Effector CD4-positive, alpha-beta T cell (primary cell): ENCODE data around the gene ZMIZ2.
"Not testable (repeated sequence)": the region's sequence is repeated elsewhere in the genome, so short reads cannot be mapped to it uniquely, and the experiment has no call there.

Source experiments
- DNase-seq: peaks from one replicate; pipeline ENCODE4 v3.0.0-alpha.2; 2020
- total RNA-seq: gene quantifications from one replicate; lab custom pipeline; 2026; lab: John Stamatoyannopoulos, UW

Gene ZMIZ2, protein sequence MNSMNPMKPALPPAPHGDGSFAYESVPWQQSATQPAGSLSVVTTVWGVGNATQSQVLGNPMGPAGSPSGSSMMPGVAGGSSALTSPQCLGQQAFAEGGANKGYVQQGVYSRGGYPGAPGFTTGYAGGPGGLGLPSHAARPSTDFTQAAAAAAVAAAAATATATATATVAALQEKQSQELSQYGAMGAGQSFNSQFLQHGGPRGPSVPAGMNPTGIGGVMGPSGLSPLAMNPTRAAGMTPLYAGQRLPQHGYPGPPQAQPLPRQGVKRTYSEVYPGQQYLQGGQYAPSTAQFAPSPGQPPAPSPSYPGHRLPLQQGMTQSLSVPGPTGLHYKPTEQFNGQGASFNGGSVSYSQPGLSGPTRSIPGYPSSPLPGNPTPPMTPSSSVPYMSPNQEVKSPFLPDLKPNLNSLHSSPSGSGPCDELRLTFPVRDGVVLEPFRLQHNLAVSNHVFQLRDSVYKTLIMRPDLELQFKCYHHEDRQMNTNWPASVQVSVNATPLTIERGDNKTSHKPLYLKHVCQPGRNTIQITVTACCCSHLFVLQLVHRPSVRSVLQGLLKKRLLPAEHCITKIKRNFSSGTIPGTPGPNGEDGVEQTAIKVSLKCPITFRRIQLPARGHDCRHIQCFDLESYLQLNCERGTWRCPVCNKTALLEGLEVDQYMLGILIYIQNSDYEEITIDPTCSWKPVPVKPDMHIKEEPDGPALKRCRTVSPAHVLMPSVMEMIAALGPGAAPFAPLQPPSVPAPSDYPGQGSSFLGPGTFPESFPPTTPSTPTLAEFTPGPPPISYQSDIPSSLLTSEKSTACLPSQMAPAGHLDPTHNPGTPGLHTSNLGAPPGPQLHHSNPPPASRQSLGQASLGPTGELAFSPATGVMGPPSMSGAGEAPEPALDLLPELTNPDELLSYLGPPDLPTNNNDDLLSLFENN
- 97.2 reads per million, percentile 82 among the genes with 10 or more reads in this experiment for total RNA-seq

DNA sequence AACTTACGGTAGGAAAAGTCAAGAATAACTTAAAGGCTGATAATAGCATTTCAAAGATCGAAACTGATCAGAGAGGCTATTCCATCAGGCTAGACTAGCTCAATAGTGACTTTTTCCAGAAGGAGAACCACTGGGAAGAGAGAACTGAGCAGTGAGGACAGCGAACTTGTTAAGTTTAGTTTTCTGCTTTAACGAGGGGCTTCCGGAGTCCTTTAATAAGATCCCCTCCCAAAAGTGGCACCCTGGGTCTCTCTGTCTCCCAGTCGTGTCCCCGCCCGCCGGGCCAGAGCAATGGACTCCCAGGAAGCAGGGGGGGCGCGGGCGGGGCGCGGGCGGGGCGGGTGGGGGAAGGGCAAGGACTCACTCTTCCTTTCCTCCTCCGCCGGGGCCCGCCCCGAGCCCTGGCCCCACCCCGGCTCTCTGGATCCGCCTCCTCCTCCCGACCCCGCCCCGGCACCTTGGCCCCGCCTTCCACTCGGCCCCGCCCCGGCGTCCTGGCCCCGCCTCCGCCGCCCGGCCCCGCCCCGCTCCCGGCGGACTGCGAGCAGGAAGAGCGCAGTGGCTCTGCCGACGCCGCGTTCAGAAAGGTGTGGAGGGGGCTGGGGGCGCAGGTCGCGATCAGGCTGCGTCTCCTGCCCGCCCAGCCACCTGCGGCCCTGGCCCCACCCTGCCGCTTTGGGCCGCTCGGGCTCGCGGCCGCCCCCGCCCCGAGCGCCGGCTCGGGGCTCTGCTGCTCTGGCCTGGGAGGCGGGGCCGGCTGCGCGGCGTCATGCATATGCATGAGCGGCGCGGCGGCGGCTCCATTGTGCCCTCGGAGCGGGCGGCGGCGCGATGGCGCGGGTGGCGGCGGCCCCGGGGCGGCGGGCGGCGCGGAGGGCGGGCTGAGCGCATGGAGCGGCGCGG, at the start of gene ZMIZ2:
Gene ZMIZ2, plus strand, starts transcription at position 803 of the 903 bp plus-strand sequence. CDS start 7,403 bp downstream, outside the sequence.
- DNase-seq = peak; percentile 87

- not testable (repeated sequence) for DNase-seq
Measured at GRCh38 chr7:44699598-44699997, 49.0 kb upstream of the ZMIZ2 start.

DNA sequence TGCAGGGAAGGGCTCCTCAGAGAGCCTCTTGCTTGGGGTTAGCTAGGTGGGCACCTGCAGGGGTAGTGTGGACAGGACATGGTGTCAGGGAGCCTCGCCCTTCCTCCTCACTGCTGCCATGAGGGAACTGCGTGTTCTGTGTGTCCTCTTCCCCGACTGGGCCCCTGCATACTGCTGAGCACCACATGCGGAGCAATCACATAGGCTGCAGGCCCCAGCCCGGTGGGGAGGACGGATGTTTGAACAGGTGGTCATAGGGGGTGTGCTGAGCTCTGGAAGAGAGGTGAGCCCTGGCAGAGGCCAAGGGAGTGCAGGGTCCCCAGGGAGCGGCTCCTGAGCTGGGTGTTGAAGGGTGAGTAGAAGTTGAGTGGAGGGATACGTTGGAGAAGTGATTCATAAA, 48.3 kb upstream of the ZMIZ2 start:
- no peak for DNase-seq

DNA sequence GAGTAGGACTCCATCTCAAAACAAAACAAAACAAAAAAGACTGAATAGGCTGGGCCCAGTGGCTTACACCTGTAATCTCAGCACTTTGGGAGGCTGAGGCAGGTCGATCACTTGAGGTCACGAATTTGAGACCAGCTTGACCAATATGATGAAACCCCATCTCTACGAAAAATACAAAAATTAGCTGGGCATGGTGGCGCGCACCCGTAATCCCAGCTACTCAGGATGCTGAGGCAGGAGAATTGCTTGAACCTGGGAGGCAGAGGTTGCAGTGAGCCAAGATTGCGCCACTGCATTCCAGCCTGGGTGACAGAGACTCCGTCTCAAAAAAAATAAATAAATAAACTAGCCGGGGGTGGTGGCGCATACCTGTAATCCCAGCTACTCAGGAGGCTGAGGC, 45.3 kb upstream of the ZMIZ2 start:
- not testable (repeated sequence) for DNase-seq

GRCh38 chr7:44703921-44704320, 44.7 kb upstream of the ZMIZ2 start:
- DNase-seq = no peak

DNA sequence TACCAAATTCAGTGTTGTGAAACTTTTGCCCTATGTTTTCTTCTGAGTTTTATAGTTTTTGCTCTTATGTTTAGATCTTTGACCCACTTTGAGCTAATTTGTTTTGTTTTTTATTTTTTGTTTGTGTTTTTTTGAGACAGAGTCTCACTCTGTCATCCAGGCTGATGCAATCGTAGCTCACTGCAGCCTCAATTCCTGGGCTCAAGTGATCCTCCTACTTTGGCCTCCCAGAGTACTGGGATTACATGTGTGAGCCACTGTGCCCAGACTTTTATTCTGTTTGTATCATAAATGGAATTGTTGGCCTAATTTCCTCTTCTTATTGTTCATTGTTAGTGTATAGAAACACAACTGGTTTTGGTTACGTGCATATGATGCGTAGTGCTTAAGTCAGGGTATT, 43.2 kb upstream of the ZMIZ2 start:
- DNase-seq = no peak

GRCh38 chr7:44706788-44707557, 41.7 kb upstream of the ZMIZ2 start:
- no peak for DNase-seq

DNA sequence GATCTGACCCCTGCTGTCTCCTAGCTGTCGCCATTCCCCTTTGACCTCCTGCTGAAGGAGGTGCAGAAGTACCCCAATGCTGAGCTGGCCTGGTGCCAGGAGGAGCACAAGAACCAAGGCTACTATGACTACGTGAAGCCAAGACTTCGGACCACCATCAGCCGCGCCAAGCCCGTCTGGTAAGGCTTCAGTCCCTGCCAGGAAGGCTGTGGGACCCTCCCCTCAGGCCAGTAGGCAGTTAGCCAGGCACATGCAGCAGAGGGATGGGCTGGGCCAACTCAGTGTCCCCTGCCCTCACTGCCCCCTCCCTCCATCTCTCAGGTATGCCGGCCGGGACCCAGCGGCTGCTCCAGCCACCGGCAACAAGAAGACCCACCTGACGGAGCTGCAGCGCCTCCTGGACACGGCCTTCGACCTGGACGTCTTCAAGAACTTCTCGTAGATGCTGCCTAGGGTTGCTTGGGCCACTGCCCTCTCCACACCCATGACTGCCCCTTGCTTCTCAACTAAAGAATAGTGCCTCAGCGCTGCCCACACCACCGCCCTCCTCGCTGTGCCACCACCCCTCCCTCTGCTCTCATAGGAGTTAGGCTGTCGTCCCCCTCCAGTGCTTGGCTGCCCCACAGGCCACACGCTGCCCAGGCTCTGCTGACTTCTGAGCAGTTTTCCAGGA, 41.0 kb upstream of the ZMIZ2 start:
- no peak for DNase-seq

DNA sequence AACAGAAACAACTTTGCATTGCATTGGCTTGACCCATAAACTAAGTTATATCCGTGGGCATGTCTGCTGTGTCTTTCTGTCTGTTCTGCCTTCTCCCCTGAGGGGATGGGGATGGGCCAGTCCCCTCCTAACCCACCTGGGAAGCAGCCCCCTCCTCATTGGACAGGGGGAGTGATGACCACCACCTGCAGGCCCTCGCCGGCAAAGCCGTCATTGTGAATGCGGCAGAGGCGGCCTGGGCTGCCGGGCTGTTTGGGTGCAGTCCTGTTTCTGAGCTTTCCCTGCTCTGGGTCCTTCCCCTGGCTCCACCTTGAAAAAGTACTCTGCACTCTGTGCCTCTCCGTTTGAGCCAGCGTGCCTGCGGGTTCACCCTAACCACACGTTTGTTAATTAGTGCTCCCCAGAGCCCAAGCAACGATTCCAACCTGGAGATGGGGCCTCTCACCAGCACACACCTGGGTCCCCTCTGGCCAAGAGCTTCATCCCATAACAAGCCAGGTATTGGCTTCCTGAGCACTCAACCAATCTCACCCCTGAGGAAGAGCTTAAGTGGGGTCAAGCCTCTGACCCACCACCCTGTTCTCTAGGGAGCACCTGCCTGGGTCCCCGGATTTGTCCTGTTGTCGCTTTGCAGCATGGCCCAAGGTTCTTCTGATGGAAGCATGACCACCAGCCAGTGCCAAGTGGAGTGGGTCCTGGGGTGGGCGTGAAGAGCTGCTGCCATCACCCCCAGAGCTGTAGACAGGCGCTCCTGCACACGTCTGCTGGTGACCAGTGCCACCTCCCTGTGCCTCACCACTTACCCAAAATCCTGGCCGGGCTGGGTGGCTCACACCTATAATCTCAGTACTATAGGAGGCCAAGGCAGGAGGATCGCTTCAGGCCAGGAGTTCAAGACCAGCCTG, 39.4 kb upstream of the ZMIZ2 start:
- no peak for DNase-seq

- no peak for DNase-seq
Measured at GRCh38 chr7:44709945-44710596, 38.6 kb upstream of the ZMIZ2 start.

- DNase-seq = no peak
Measured at GRCh38 chr7:44711528-44711927, 37.1 kb upstream of the ZMIZ2 start.

DNA sequence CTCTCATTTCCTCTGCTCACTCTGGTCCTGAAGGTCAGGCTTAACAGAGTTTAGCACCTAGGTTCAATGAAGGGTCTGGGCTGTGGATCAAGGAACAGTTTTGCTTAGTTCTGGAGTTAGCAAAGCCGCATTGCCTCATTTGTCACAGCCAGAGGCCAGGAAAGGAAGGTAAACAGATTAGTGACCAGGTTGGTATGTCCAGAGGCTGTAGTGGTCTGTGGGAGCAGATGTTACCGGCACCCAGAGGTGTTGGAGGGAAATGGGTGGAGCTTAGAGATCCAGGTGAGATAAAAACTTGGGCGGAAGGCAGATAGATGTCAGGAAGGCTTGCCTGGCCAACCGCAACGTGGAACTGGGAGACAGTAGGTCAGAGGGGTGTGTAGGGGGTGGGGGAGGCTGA, 36.6 kb upstream of the ZMIZ2 start:
- no peak for DNase-seq

GRCh38 chr7:44713141-44713540, 35.5 kb upstream of the ZMIZ2 start:
- DNase-seq = no peak

- DNase-seq = no peak
Measured at GRCh38 chr7:44713680-44714335, 34.8 kb upstream of the ZMIZ2 start.

GRCh38 chr7:44716205-44716604, 32.4 kb upstream of the ZMIZ2 start:
- no peak for DNase-seq

- no peak for DNase-seq
Measured at GRCh38 chr7:44720301-44720700, 28.3 kb upstream of the ZMIZ2 start.

- no peak for DNase-seq
Measured at GRCh38 chr7:44724276-44724675, 24.4 kb upstream of the ZMIZ2 start.

GRCh38 chr7:44726250-44726649, 22.4 kb upstream of the ZMIZ2 start:
- DNase-seq = not testable (repeated sequence)
